ENCODE measurements around the gene LCN6.
"Not testable (repeated sequence)": the region's sequence is repeated elsewhere in the genome, so short reads cannot be mapped to it uniquely, and the experiment has no call there.

The LCN6 gene

DNA sequence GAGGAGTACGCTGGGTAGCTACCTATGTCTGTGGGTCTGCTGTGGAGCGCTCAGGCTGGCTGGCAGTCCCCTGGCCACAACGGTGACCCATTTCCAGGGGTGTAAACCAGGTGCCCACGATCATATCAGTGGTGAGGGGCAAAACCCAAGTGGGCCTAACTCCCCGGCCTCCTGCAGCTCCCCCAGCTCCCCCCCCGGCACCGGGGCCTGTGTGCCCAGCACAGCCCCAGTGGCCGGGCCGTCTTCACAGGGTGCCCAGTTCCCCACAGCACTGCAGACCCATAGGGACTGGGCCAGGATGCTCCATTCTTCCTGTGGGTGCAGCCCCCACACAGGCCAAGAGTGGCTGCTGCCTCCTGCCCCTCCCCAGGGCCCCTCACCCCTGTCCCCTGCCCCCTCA, 10.7 kb upstream of the LCN6 start:
- DNase-seq = no peak

- DNase-seq = no peak
These were observed 9.4 kb upstream of the LCN6 start for GRCh38 chr9:136757751-136758140.

- peak in 1 of 2 experiments; percentile 4 for DNase-seq
These were observed 9.0 kb upstream of the LCN6 start for GRCh38 chr9:136757328-136757727.

- DNase-seq = no peak
These were observed 8.5 kb upstream of the LCN6 start for GRCh38 chr9:136756836-136757235.

GRCh38 chr9:136756134-136756438, 7.8 kb upstream of the LCN6 start:
- DNase-seq = no peak

- not testable (repeated sequence) for DNase-seq
These were observed 7.2 kb upstream of the LCN6 start for GRCh38 chr9:136755302-136756133.

GRCh38 chr9:136754626-136755301, 6.4 kb upstream of the LCN6 start:
- DNase-seq = no peak

DNA sequence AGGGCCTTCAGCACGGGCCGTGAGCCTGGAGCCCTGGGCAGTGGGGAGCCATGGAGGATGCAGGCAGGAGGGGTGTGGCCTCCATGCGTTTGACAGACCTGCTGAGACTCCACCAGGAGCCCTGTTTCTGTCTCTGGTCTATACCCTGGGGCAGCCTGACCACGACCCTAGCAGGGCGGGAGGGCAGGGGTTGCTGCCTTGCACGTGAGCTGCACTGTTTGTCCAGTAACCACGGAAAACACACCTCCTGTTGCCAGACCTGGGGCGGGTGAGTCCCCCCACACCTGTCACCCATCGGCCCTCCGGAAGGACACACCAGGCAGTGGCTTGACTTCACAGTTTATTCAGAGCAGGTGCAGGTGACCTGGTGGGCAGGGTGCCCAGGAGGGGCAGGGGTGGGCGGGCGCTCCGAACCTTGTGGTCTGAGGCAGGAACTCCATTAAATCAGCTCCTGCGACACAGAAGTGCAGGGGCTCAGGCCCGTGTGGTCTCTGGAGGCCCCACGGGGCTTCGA, 5.8 kb upstream of the LCN6 start:
- DNase-seq = no peak

GRCh38 chr9:136753371-136754058, 5.2 kb upstream of the LCN6 start:
- no peak for DNase-seq

GRCh38 chr9:136751814-136752213, 3.5 kb upstream of the LCN6 start:
- DNase-seq = no peak

- no peak for DNase-seq
These were observed 2.9 kb upstream of the LCN6 start for GRCh38 chr9:136751244-136751643.

GRCh38 chr9:136750526-136750925, 2.2 kb upstream of the LCN6 start:
- DNase-seq = no peak

- no peak for DNase-seq
These were observed 614 bp upstream of the LCN6 start for GRCh38 chr9:136748666-136749611.

GRCh38 chr9:136747161-136748060, 914 bp downstream of the LCN6 start:
- no peak for DNase-seq

DNA sequence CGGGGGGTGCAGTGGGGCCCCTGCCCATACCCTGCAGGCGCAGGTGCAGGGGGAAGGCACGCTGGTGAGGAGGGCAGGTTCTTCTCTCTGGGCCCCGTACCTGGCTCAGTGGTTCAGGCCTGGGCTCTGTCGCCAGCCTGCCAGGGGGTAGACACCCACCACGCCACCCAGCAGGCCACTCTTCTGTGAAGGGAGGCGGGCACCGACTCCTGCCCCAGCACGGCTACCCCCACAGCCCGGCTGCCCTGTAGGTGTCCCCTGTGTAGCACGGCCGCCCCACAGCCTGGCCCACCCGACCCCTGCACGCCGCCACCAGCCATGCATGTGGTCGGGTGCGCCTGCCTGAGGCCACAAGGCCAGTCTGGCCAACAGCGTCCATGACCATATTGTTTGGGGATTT, 1.7 kb downstream of the LCN6 start:
- DNase-seq = no peak

DNA sequence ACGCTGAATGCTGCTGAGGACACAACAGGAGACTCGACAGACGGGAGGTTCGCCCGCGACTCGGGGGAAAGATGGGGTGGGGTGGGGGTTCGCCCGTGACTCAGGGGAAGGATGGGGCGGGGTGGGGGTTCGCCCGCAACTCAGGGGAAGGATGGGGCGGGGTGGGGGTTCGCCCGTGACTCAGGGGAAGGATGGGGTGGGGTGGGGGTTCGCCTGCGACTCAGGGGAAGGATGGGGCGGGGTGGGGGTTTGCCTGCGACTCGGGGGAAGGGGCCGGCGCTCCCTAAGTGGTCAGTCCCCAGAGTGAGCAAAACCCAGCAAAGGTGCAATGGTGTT, 2.2 kb downstream of the LCN6 start:
- DNase-seq = no peak

- no peak for DNase-seq
These were observed 2.8 kb downstream of the LCN6 start for GRCh38 chr9:136745389-136746154.

DNA sequence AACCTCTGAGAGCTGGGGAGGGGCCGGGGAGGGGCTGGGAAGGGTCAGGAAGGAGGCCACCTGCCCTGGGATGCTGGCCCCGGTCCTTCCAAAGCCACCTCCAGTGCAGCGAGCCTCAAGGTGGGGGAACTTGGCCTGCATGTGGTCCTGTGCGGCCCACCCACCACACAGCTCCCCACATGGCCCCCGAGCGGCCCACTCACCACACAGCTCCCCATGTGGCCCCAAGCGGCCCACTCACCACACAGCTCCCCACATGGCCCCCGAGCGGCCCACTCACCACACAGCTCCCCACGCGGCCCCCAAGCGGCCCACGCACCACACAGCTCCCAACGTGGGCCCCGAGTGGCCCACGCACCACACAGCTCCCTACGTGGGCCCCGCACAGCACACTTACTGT, 3.6 kb downstream of the LCN6 start:
- DNase-seq = no peak

DNA sequence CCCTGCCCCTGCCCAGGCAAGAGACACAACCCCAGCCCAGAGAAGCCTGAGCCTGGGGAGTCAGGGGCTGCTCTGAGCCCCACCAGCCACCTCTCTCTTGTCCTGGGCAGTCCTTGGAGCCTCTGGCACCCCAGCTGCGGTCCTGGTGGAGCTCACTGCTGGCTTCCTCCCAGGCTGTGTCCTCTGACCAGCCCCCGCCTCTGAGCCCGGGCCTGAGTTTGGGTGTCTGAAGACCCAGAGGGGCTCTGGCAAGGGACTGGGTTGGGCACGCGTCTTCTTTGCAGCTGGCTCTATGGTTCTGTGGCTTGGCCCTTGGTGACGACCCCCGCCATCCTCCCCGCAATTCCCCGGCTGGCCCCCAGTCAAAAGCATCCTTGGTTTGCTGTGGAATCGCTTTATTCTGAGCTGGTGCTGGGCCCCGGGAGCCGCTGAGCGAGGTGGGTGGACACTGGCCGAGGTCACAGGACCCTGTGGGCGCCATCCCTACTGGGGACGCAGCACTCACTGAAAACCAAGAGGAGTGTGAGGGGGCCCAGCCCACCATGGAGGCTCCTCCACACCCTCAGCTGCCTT, 4.6 kb downstream of the LCN6 start:
- DNase-seq = no peak

DNA sequence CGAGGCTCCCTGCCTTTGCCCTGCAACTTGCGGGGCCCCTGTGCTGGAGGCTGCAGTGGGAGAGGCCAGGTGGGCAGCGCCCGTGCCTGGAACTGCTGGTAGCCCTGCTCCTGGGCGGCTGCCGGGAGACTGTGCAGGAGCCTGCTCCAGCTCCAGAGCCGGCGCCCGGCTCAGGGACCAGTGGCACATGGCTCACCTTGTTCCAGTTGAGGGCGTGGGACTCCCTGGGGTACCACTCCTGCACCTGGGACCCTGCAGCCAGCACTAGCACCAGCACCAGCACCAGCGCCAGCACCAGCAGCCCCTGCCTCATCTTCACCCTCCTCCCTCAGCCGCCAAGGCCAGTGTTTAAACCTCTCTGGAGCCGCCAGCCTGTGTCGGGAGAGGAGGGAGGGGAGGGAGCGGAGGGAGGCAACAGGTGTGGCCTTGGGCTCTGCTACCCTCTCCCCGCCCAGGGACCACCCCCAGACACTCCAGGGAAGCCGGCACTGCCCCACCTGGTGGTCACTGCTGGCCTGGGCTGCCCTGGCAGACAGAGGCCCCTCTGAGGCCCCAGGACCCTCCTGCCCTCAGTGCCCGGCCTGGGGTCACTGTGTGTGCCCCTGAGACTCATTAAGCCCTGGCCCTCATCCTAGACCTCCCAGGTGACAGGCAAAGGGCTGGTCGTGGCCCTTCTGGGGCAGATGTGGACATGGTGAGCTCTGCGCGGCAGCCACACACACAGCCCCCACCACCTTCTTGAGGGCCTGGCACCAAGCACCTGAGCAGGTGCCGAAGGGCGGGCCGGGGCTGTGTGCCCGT, 5.5 kb downstream of the LCN6 start, which contains the start of gene LCN10:
Gene LCN10 (minus strand): TSS at position 350 of the 801 bp plus-strand sequence. CDS start 37 bp downstream, at position 313.
- DNase-seq = no peak
